Mucosa of descending colon (tissue), 3 donors: Measurements from ENCODE around the gene ZBTB7A. TPM values are rescaled to one million over a fixed set of nuclear protein-coding genes. Genes with fewer than 3 reads are reported as not detected.
A peak's percentile ranks its signal among the peaks of the same experiment; 100 is the strongest.

Experiments used
- ATAC-seq: fragments of 200-7000 bp; cut with Tn5 transposase; one replicate; pipeline ENCODE4 v1.9.1; 2020; ENCODE audit warnings: mild to moderate bottlenecking, moderate library complexity
- DNase-seq, 3 donors: peaks; one replicate each; pipeline ENCODE4 v3.0.0-alpha.2; 2020
- H3K36me3 ChIP-seq: fragments of 200-600 bp; one replicate; pipeline ENCODE4 v1.8.0; 2021; ENCODE audit warnings: low read depth, mild to moderate bottlenecking
- H3K4me1 ChIP-seq: fragments of 200-600 bp; one replicate; pipeline ENCODE4 v1.8.0; 2021; ENCODE audit warnings: low read depth, mild to moderate bottlenecking
- H3K4me3 ChIP-seq: fragments of 200-600 bp; one replicate; pipeline ENCODE4 v1.8.0; 2021; ENCODE audit warnings: mild to moderate bottlenecking
- H3K9me3 ChIP-seq: fragments of 200-600 bp; one replicate; pipeline ENCODE4 v1.8.0; 2021; ENCODE audit warnings: mild to moderate bottlenecking
- CTCF ChIP-seq: fragments of 200-600 bp; IDR thresholded peaks from one replicate; pipeline ENCODE4 v1.8.0; 2022; ENCODE audit warnings: antibody characterized with exemption, mild to moderate bottlenecking
- intact Hi-C, 2 donors: fragments of 100-400 bp; cut with DNase I in 1 of 2; cut with micrococcal nuclease in 1 of 2; formaldehyde crosslinking; loops; one replicate each; pipeline versions ENCODE4 v1.11.0 to v1.11.1; 2022; cut with DNase I, micrococcal nuclease
- total RNA-seq, 3 donors: library from RNA; stranded (reverse); fragmentation: NEBNext Ultra II Directional in 2 of 3; extraction: Animal tissue kit (Norgen Biotek cat#: 25700) in 2 of 3; gene quantifications; one replicate each; pipeline versions ENCODE4 v1.2.1 to v1.2.4, GENCODE V29; 2021 to 2023
- donor health status: DM: no; HTN: no; CAD: no; lungs with moderate emphysema.
- donor health status: DM: no; HTN: no; CAD: no.
- donor health status: DM: no; HTN: yes; CAD: no.

ZBTB7A gene
- total RNA-seq, 3 donors from 2014 or later: 104 to 115 (median 112) TPM

- peak in 2 of 3 donors; percentile 68 to 76 for DNase-seq
- H3K36me3 ChIP-seq: peaks cover 5% of the 10 kb centered on the region
- TF ChIP-seq CTCF: no peak
- intact Hi-C loops: no loop called here
- no peak for ATAC-seq
- H3K4me3 ChIP-seq: no peak overlapping the region
- H3K9me3 ChIP-seq: no peaks in the 10 kb centered on the region
- peaks cover 82% of the 10 kb centered on the region for H3K4me1 ChIP-seq
Observed at GRCh38 chr19:4058693-4059452, 7.8 kb downstream of the ZBTB7A start.

- intact Hi-C loops: no loop called here
- Histone ChIP-seq H3K4me1 (peaks cover 84% of the 10 kb centered on the region), H3K4me3 (no peak overlapping the region), H3K9me3 (no peaks in the 10 kb centered on the region), H3K36me3 (peaks cover 6% of the 10 kb centered on the region)
- DNase-seq (peak; percentile 71 to 90 (median 82)), ATAC-seq (peak; percentile 16)
- no peak for TF ChIP-seq CTCF
Observed at GRCh38 chr19:4057931-4058692, 8.6 kb downstream of the ZBTB7A start.

GRCh38 chr19:4055209-4055552 is 11.5 kb downstream of the ZBTB7A start:
- no peak for TF ChIP-seq CTCF
- Histone ChIP-seq H3K4me3 (no peak overlapping the region), H3K9me3 (no peaks in the 10 kb centered on the region), H3K36me3 (peaks cover 6% of the 10 kb centered on the region), H3K4me1 (peaks cover 73% of the 10 kb centered on the region)
- ATAC-seq: no peak
- intact Hi-C loops: no loop called here
- DNase-seq: no peak

- Histone ChIP-seq H3K36me3 (peaks cover 7% of the 10 kb centered on the region), H3K4me1 (peaks cover 71% of the 10 kb centered on the region), H3K9me3 (no peaks in the 10 kb centered on the region), H3K4me3 (no peak overlapping the region)
- no peak for TF ChIP-seq CTCF
- intact Hi-C loops: no loop called here
- DNase-seq (peak in 2 of 3 donors; percentile 43 to 66), ATAC-seq (no peak)
Observed at GRCh38 chr19:4054441-4055208, 12.1 kb downstream of the ZBTB7A start.

- DNase-seq (peak; percentile 61 to 79 (median 76)), ATAC-seq (peak; percentile 14)
- Histone ChIP-seq H3K4me1 (peaks cover 66% of the 10 kb centered on the region), H3K36me3 (peaks cover 12% of the 10 kb centered on the region), H3K4me3 (no peak overlapping the region), H3K9me3 (no peaks in the 10 kb centered on the region)
- intact Hi-C loops: no loop called here
- TF ChIP-seq CTCF: no peak
Observed at GRCh38 chr19:4053423-4054324, 13.0 kb downstream of the ZBTB7A start.
